Body of pancreas (tissue), 4 donors: ENCODE measurements around the gene PLK2.

Source experiments
- POLR2A ChIP-seq, 3 donors: fragments of 450-650 bp; IDR thresholded peaks; one replicate each; pipeline ENCODE4 v1.6.1; 2016; ENCODE audit warnings: antibody characterized with exemption in 3 of 3, mild to moderate bottlenecking in 2 of 3
- TF ChIP-seq, protein P1 (sequence below), 7 experiments: fragments of 450-650 bp in 4 of 7; fragments of 200-600 bp in 3 of 7; sonication (generic) in 3 of 7; IDR thresholded peaks; one replicate each; pipeline ENCODE4 v1.5.1; 2016 to 2019; ENCODE audit warnings: antibody characterized with exemption in 7 of 7

- TF ChIP-seq, protein P1, sequence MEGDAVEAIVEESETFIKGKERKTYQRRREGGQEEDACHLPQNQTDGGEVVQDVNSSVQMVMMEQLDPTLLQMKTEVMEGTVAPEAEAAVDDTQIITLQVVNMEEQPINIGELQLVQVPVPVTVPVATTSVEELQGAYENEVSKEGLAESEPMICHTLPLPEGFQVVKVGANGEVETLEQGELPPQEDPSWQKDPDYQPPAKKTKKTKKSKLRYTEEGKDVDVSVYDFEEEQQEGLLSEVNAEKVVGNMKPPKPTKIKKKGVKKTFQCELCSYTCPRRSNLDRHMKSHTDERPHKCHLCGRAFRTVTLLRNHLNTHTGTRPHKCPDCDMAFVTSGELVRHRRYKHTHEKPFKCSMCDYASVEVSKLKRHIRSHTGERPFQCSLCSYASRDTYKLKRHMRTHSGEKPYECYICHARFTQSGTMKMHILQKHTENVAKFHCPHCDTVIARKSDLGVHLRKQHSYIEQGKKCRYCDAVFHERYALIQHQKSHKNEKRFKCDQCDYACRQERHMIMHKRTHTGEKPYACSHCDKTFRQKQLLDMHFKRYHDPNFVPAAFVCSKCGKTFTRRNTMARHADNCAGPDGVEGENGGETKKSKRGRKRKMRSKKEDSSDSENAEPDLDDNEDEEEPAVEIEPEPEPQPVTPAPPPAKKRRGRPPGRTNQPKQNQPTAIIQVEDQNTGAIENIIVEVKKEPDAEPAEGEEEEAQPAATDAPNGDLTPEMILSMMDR (IDR thresholded peaks at IDR 0.05): no peak
- no peak for TF ChIP-seq POLR2A (IDR thresholded peaks at IDR 0.05)
Measured at GRCh38 chr5:58505971-58506640, 46.2 kb upstream of the PLK2 start.
